HS-5 (cell line): ENCODE results near the gene ZNF580.
A peak's percentile ranks its signal among the peaks of the same experiment; 100 is the strongest.

ENCODE experiments used
- DNase-seq: peaks from one replicate; pipeline ENCODE4 v3.0.0-alpha.2; 2012; ENCODE audit warnings: low read depth

The ZNF580 gene

GRCh38 chr19:55624109-55625003 lies 16.4 kb upstream of the ZNF580 start, which contains the start of gene ZNF784:
Gene ZNF784, minus strand, starts transcription at chr19:55624566. Its CDS starts 5 bp downstream, at chr19:55624561.
- no peak for DNase-seq

DNA sequence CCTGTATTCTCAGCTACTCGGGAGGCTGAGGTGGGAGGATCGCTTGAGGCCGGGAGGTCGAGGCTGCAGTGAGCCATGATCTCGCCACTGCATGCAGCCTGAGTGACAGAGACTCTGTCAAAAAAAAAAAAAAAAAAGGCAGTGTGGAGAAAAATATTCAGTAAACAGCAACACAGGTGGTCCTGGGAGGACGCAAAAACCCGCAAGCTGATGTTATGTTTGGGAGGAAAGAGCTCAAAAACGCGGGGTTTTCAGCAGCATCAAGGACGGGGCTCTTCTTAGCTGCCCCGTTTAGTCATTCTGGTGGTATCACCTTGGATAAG lies 15.8 kb upstream of the ZNF580 start:
- no peak for DNase-seq

- no peak for DNase-seq
Observed at GRCh38 chr19:55626350-55626749, 14.5 kb upstream of the ZNF580 start.

DNA sequence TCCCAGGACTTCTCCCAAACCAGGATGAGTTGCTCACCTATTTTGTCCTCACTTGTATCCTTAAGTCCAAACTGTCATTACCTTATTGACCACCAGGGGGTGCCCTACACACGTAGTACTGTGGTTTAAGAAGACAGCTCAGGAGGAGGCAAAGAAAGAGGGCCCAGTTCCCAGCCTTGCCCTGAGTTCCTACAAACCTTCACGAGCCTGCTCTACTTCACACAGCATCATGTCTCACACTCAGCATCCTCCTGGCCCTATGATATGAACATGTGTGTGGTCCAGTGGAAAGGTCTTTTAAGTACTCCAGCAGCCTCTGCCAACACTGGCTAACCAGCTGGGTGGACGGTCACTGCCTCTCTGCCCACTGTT lies 8.4 kb upstream of the ZNF580 start:
- DNase-seq = peak; percentile 79

DNA sequence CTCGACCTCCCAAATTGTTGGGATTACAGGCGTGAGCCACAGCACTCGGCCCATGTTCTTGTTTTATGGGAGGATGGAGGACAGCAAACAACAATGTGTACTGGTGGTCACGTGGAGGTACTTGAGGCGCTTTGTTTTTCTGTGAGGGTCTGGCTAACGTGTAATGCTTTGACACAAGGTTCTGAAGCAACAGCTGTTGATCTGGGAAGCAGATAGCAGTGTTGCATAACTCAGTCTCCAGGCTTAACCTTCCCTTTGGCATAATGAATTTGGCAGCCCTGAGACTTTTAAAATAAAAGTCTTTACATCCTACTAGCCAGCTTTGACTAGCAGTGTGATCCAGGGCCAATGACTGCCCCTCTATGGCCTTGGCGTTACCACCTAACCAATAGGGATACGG lies 6.9 kb upstream of the ZNF580 start:
- DNase-seq = no peak

- DNase-seq = no peak
Observed at GRCh38 chr19:55635334-55635717, 5.5 kb upstream of the ZNF580 start.

GRCh38 chr19:55635856-55636440 lies 4.9 kb upstream of the ZNF580 start:
- DNase-seq = no peak

GRCh38 chr19:55636723-55637122 lies 4.1 kb upstream of the ZNF580 start:
- no peak for DNase-seq

GRCh38 chr19:55637534-55637933 lies 3.3 kb upstream of the ZNF580 start:
- DNase-seq = no peak

DNA sequence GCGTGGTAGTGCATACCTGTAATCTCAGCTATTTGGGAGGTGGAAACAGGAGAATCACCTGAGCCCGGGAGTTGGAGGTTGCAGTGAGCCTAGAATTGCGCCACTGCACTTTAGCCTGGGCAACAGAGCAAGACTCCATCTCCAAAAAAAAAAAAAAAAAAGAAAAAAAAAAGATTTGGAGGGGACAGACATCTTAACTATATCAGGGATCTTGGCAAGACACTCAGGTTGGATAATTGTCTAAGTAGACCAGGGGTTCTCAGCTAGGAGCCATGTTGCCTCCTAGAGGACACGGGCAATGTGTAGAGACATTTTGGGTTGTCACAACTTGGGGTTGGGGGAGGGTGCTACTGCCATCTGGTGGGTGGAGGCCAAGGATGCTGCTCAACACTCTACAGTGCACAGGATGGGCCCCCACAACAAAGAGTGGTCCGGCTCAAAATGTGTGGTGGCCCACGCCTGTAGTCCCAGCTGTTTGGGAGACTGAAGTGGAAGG lies 1.9 kb upstream of the ZNF580 start:
- no peak for DNase-seq

- no peak for DNase-seq
Observed at GRCh38 chr19:55640043-55640576, 692 bp upstream of the ZNF580 start.

- DNase-seq = no peak
Observed at GRCh38 chr19:55641426-55642152, 787 bp downstream of the ZNF580 start.

DNA sequence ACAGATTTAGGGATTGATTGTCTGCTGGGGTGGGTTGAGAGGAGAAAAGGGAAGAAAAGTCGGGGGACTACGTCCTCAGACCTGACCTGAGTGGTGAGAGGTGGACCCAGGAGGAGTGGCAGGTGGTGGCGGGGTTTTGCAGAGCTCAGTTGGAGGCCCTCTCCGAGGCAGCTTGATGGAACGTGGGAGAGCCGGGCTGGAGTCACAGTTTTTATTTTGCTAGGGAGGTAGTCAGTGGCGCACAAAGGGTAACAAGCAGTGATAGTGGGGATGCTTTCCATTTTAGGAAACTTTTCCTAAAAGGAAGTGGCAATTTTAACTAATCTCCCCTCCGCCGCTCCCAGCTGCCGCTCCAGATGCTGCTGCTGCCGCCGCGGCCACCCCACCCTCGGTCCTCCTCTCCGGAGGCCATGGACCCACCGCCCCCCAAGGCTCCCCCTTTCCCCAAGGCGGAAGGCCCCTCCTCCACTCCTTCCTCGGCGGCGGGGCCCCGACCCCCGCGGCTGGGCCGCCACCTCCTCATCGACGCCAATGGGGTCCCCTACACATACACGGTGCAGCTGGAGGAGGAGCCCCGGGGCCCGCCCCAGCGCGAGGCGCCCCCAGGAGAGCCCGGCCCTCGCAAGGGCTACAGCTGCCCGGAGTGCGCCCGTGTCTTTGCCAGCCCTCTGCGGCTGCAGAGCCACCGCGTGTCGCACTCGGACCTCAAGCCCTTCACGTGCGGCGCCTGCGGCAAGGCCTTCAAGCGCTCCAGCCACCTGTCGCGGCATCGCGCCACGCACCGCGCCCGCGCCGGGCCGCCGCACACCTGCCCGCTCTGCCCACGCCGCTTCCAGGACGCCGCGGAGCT lies 1.6 kb downstream of the ZNF580 start:
- DNase-seq = no peak

GRCh38 chr19:55643003-55643886 lies 2.4 kb downstream of the ZNF580 start, which contains the start of gene ZNF581:
Gene ZNF581, plus strand, starts transcription at chr19:55643649. Its CDS starts 923 bp downstream, at chr19:55644572.
- no peak for DNase-seq

DNA sequence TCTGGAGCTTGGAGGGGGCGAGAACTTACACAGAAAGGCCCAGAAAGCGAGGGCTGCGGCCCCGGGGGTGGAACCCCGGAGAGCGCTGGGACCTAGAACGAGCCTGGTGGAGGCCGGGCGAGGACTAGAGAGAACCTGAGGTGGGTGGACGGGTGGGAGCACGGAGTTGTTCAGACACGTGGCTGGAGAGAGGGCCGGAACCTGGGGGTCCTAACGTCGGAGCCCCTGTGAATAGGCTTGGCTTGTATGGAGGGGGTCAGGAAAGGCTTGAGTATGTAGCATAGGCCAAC lies 3.0 kb downstream of the ZNF580 start:
- DNase-seq = no peak

- no peak for DNase-seq
Observed at GRCh38 chr19:55644191-55644833, 3.5 kb downstream of the ZNF580 start.

GRCh38 chr19:55644842-55645511 lies 4.2 kb downstream of the ZNF580 start:
- no peak for DNase-seq

- DNase-seq = no peak
Observed at GRCh38 chr19:55645512-55645881, 4.7 kb downstream of the ZNF580 start.

DNA sequence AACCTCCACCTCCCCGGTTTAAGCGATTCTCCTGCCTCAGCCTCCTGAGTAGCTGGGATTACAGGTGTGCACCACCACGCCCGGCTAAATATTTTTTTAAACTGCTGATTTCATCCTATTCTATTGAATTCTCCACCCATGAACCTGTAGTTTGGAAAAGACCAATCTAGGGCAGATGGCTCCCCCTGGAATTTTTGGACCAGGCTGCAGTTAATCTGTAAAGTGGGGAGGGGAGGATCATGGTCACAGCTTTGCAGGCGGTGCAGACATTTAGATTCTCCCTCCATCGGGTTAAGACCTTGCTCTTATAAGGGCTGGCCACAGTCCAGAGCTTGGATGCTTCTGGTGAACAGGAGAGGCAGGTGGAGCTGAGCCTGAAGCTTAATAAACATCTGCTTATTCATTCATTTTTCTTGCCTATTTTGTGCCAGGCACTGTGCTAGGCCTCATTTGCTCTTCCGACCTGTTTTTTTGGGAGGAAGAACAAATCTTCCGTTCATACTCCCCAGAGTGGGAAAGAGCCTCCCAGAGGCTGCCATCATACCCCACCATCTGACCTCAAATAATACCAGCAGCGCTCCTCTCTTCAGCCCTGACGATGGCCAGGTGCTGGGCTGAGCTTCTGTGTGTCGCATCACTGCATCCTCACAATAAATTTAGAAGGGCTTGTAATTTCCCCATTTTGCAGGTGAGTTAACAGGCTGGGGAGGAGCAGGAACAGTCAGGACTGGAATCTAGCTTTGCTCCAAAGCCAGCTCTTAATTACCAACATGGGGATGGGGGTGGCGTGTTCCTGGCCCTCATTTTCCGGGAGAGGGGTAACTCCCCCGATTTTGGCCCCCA lies 6.3 kb downstream of the ZNF580 start:
- DNase-seq = no peak
